Uterus (tissue), 4 donors: ENCODE results near the gene CABP7. TPM values are rescaled to one million over a fixed set of nuclear protein-coding genes. Genes with fewer than 3 reads are reported as not detected.

Source experiments
- DNase-seq, 2 donors: peaks; one replicate each; pipeline ENCODE4 v3.0.0-alpha.2; 2019 to 2020
- H3K27ac ChIP-seq, 2 donors: fragments of 200-600 bp; sonication (generic); 1 replicate in 1 of 2; 2 replicates in 1 of 2; pipeline ENCODE4 v1.5.1; 2016 to 2018
- H3K27me3 ChIP-seq, 2 donors: fragments of 200-600 bp; sonication (generic); one replicate each; pipeline ENCODE4 v1.5.1; 2018 to 2019; ENCODE audit warnings: control low read depth in 1 of 2
- H3K36me3 ChIP-seq, 2 donors: fragments of 200-600 bp; sonication (generic); one replicate each; pipeline ENCODE4 v1.5.1; 2019; ENCODE audit warnings: control low read depth in 1 of 2
- H3K4me1 ChIP-seq, 2 donors: fragments of 200-600 bp; sonication (generic); one replicate each; pipeline ENCODE4 v1.5.1; 2018 to 2019; ENCODE audit warnings: control low read depth in 1 of 2
- H3K4me3 ChIP-seq, 2 donors: fragments of 200-600 bp; sonication (generic); 1 replicate in 1 of 2; 2 replicates in 1 of 2; pipeline ENCODE4 v1.5.1; 2018 to 2019; ENCODE audit warnings: mild to moderate bottlenecking in 1 of 2
- H3K9me3 ChIP-seq, 2 donors: fragments of 200-600 bp; sonication (generic); one replicate each; pipeline ENCODE4 v1.5.1; 2019; ENCODE audit warnings: control low read depth in 1 of 2
- POLR2A ChIP-seq, 2 donors: fragments of 450-650 bp; IDR thresholded peaks; one replicate each; pipeline ENCODE4 v1.6.1; 2016; ENCODE audit warnings: antibody characterized with exemption in 2 of 2, mild to moderate bottlenecking in 1 of 2, moderate library complexity in 1 of 2
- intact Hi-C: fragments of 100-400 bp; cut with DNase I; formaldehyde crosslinking; loops from one replicate; pipeline ENCODE4 v1.15.1; 2023; ENCODE audit warnings: low total_unique reads
- total RNA-seq, 4 donors: library from RNA; depleted of rRNA in 3 of 4; stranded (reverse); fragments of >200 nt in 3 of 4; gene quantifications; one replicate each; pipeline versions ENCODE4 v1.1.0 to v1.2.4, GENCODE V29; 2014 to 2023
- TF ChIP-seq, protein P1 (sequence below), 4 experiments: fragments of 200-600 bp in 2 of 4; fragments of 450-650 bp in 2 of 4; sonication (generic) in 2 of 4; IDR thresholded peaks; one replicate each; pipeline ENCODE4 v1.5.1; 2016 to 2019; ENCODE audit warnings: antibody characterized with exemption in 4 of 4, mild to moderate bottlenecking in 2 of 4, moderate library complexity in 1 of 4
- donor health status: DM: yes; HTN: yes; CAD: no.

The CABP7 gene
- total RNA-seq, 4 donors from 2014 or later, result 0.14 TPM; not detected in 3

DNA sequence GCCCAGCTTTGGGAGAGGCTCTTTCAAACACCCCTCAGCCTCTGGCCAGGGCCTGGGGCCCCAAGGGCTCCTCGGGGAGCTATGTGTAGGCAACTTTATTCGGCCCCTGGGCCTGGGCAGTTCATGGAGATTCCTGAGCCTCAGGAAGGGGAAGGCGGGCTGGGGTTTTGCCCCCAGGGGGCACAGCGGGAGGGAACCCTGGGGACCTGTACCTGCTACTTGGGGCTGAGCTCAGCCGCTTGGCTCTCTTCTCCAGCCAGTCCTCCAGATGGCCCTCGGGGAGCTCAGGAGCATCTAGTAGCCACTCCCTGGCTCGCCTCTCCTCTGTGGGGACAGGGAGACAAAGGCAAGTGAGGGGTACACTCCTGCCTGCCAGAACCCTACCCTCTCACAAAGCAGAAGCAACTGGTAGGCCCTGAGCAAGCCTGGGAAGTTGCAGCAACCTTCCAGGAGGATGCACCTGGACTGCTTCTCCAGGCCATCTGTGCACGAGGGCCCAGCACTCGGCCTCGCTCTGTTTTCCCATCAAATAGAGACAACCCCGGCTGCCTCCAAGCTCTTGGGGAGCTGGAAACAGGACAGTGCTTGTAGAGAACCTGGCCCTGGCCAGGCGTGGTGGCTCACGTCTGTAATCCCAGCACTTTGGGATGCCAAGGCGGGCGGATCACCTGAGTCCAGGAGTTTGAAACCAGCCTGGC lies 18.5 kb downstream of the CABP7 start:
- Histone ChIP-seq H3K4me3 (no peak overlapping the region), H3K4me1 (no peaks in the 10 kb centered on the region), H3K36me3 (no peaks in the 10 kb centered on the region), H3K27me3 (no peaks in the 10 kb centered on the region), H3K27ac (no peak overlapping the region), H3K9me3 (no peaks in the 10 kb centered on the region)
- DNase-seq, result no peak
- TF ChIP-seq POLR2A (IDR thresholded peaks at IDR 0.05), result no peak
- TF ChIP-seq, protein P1, sequence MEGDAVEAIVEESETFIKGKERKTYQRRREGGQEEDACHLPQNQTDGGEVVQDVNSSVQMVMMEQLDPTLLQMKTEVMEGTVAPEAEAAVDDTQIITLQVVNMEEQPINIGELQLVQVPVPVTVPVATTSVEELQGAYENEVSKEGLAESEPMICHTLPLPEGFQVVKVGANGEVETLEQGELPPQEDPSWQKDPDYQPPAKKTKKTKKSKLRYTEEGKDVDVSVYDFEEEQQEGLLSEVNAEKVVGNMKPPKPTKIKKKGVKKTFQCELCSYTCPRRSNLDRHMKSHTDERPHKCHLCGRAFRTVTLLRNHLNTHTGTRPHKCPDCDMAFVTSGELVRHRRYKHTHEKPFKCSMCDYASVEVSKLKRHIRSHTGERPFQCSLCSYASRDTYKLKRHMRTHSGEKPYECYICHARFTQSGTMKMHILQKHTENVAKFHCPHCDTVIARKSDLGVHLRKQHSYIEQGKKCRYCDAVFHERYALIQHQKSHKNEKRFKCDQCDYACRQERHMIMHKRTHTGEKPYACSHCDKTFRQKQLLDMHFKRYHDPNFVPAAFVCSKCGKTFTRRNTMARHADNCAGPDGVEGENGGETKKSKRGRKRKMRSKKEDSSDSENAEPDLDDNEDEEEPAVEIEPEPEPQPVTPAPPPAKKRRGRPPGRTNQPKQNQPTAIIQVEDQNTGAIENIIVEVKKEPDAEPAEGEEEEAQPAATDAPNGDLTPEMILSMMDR (IDR thresholded peaks at IDR 0.05), result no peak
- intact Hi-C loops, result no loop called here

- Histone ChIP-seq H3K4me3 (no peak overlapping the region), H3K27me3 (no peaks in the 10 kb centered on the region), H3K9me3 (no peaks in the 10 kb centered on the region), H3K36me3 (no peaks in the 10 kb centered on the region), H3K4me1 (no peaks in the 10 kb centered on the region), H3K27ac (no peak overlapping the region)
- TF ChIP-seq, protein P1 (IDR thresholded peaks at IDR 0.05), result no peak
- no peak for TF ChIP-seq POLR2A (IDR thresholded peaks at IDR 0.05)
- intact Hi-C loops, result no loop called here
- no peak for DNase-seq
Measured at GRCh38 chr22:29739346-29739875, 19.6 kb downstream of the CABP7 start.

- H3K36me3 ChIP-seq, result no peaks in the 10 kb centered on the region
- DNase-seq, result no peak
- no peaks in the 10 kb centered on the region for H3K27me3 ChIP-seq
- no peaks in the 10 kb centered on the region for H3K4me1 ChIP-seq
- H3K9me3 ChIP-seq, result no peaks in the 10 kb centered on the region
- H3K27ac ChIP-seq, result no peak overlapping the region
- TF ChIP-seq POLR2A (IDR thresholded peaks at IDR 0.05), result no peak
- intact Hi-C loops, result no loop called here
- H3K4me3 ChIP-seq, result no peak overlapping the region
Measured at GRCh38 chr22:29740216-29740615, 20.4 kb downstream of the CABP7 start.

- intact Hi-C loops, result no loop called here
- Histone ChIP-seq H3K9me3 (no peaks in the 10 kb centered on the region), H3K27me3 (no peaks in the 10 kb centered on the region), H3K4me3 (no peak overlapping the region), H3K27ac (no peak overlapping the region), H3K4me1 (no peaks in the 10 kb centered on the region), H3K36me3 (no peaks in the 10 kb centered on the region)
- no peak for DNase-seq
- TF ChIP-seq, protein P1 (IDR thresholded peaks at IDR 0.05), result no peak
- no peak for TF ChIP-seq POLR2A (IDR thresholded peaks at IDR 0.05)
Measured at GRCh38 chr22:29741926-29742325, 22.1 kb downstream of the CABP7 start.

DNA sequence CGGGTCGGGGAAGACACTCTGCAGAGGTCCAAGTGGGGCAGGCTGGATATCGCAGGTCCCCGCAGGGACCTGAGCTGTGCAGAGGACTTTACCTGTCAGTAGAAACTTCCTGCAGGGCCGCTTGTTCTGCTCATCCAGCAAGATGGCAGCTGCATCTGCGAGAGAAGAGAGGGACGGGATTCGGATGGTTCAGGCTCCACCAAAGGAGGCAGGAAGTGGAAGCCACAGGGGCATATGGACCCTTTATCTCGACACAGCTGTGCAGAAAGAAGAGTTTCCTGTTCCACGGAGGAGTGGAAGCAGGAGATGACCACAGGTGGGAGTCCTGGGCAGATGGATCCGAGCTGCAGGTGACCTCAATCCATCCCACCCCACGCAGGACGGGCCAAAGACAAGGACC lies 22.5 kb downstream of the CABP7 start:
- no peak overlapping the region for H3K27ac ChIP-seq
- no peaks in the 10 kb centered on the region for H3K9me3 ChIP-seq
- H3K36me3 ChIP-seq, result no peaks in the 10 kb centered on the region
- no peaks in the 10 kb centered on the region for H3K4me1 ChIP-seq
- no peak overlapping the region for H3K4me3 ChIP-seq
- TF ChIP-seq POLR2A (IDR thresholded peaks at IDR 0.05), result no peak
- TF ChIP-seq, protein P1 (IDR thresholded peaks at IDR 0.05), result no peak
- H3K27me3 ChIP-seq, result no peaks in the 10 kb centered on the region
- intact Hi-C loops, result no loop called here
- no peak for DNase-seq
